Stimulated activated CD8-positive, alpha-beta memory T cell treated with anti-CD3 and anti-CD28 coated beads, Interleukin-15, amount 100 ng/mL, for 24 hours (primary cell): ENCODE results near the gene PLAAT5.
"Not testable (repeated sequence)": the region's sequence is repeated elsewhere in the genome, so short reads cannot be mapped to it uniquely, and the experiment has no call there.

ENCODE experiments used
- DNase-seq: peaks from one replicate; pipeline ENCODE4 v3.0.0-alpha.2; 2020; ENCODE audit warnings: low read depth

PLAAT5 gene, protein sequence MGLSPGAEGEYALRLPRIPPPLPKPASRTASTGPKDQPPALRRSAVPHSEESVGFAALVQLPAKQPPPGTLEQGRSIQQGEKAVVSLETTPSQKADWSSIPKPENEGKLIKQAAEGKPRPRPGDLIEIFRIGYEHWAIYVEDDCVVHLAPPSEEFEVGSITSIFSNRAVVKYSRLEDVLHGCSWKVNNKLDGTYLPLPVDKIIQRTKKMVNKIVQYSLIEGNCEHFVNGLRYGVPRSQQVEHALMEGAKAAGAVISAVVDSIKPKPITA

DNA sequence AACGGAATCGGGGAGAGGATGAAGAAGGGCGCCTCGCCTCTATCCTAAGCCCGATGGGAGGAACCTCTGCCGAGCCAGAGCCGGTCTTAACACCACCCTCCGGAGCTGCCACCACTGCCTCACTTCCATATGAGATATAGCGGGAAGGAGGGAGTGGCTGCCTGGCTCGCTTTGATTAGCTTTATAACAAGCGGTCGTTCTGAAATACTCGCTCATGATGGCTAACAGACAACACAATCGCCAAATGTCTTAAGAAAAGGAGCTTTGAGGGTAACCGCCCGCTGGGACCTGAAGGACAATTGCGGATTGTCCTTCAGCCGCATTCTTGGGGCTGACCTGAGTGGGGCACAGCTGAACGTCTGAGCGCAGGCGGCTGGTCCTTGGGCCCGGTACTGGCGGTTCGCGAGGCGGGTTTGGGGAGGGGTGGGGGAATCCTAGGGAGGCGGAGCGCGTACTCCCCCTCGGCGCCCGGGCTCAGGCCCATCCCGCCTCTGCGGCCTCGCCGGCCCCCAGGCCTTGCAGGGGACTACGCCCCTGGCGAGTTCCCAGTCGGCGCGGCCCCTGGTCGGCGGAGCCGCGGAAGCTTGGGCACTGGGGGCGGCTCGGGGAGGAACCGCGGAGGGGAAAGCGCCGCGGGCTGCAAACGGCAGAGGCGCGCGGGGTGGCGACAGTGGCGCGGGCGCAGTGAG lies at the start of gene PLAAT5:
Gene PLAAT5 (minus strand): TSS at position 617 of the 689 bp plus-strand sequence. CDS start 133 bp downstream, at position 484.
- DNase-seq: no peak

DNA sequence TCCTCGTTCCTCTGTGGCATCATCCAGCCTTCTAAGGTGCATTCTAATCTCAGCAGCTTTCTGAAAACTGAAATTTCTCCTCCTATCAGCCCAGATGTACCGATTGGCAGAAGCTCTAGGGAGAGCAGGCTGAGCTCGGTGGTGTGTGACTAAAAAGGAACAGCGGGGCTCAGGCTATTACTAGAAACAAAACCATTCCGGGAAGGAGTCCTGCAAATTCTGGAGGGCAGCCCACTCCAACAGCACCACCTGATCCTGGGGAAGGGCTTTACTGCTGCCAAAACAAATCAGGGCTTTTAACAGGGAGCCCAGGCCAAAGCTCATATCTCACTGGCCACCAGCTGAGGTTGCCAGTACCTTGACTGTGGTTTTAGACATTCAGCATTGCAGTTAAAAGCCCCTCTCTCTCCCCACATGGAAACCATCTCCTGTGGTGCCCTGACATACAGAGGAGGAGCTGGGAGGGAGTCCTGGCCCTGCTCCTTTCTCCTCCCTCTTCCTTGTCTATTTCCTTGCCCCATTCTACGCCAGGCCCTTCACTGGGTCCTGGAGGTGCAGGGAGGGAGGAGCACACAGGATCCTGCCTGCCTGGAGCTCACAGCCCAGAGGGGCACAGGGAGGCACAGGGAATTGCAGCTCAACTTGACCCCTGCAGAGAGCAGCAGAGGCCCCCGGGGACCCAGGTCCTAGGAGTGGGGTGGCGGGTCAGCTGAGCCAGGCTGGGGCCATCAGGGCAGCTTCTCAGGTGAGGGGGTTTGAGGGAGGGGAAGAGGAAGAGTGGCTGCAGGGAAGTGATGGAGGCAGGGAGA lies 46.5 kb upstream of the PLAAT5 start:
- DNase-seq: no peak

DNA sequence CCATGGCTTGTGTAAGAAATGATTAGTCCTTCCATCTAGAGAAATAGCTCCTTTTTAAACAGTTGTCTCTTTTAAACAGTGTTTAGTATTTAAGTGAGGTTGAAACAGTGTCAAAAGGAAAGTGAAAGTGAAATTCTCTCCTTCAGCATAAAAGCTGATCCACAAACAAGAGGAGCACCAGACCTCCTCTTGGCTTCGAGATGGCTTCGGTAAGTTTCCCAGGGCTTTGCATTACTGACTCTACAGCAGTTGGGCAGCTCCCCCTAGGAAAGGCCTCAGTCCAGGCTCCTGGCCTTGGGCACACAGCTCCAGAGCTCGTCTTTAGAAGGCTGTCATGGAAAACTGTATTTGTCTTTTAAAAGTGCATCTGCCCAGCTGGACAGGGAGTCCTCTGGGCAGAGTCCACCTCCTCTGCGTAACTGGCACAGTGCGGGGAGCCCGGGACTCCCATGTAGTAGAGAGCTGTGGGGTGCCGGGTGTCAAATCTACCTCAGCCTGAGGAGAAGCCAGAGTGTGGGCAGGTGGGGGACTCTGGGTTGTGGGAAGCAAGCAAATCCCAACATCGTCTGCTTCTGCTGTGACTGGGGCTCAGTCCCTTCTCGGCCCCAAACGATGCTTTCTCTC lies 45.8 kb upstream of the PLAAT5 start, which contains the start of gene PLAAT4:
Gene PLAAT4 (plus strand): TSS at position 140 of the 624 bp plus-strand sequence. CDS start 61 bp downstream, at position 201.
- no peak for DNase-seq

DNA sequence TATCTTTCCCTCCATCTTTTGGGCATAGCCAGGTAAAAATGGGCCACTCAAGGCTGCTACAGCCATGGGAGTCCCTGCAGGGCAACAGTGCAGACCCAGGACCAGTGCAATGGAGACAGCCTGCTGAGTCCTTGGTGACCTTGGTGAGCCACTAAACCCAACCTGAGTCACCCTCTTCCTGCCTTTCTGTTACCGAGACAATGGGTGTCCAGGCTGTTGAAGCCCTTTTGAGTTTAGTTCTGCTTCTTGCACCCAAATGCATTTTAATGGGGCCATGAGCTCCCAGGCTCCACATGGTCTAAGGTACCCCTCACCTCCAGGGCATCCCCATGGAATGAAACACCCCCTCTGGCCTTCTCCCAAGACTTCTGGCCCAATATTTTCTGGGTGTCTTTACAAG lies 44.8 kb upstream of the PLAAT5 start:
- DNase-seq: no peak

DNA sequence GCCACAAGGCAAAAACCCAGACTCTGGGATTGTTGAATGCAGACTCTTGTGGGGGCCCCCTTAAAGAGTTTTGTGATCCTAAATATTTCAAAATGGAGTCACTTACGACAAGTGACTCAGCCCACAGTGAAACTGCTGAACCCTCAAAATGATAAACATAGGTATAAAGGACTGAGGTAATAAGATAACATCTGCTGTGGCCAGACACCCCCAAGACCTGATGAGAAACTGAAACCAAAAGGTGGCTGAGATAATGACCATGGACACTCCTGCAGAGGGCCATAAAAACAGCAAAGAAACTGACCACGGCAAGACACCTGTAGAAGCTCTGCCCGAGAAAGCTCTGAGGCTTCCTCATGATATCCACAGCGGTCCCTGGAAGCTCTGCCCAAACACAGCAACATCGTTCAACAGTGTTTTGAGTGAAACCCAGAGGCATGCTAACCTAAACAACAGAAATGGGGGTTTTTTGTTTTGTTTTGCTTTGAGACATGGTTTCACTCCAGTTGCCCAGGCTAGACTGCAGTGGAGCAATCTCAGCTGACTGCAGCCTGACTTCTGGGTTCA lies 44.0 kb upstream of the PLAAT5 start:
- no peak for DNase-seq

DNA sequence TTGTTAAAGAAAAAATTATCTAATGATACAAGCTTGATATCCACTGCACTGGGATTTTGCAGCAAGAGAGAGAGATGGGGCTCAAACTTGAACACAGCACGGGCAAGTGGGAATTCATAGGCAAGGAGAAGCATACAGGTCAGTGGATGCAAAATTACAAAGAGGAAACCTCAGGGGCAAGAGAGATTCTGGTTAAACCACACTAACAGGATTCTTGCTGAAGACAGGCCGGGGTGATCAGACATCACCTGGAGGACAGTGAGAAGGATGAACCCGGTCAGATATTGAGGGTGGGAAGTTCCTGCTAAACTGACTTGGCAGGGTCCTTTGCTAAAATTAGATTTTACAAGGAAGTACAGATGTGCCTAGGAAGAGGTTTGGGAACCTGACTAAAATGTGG lies 43.1 kb upstream of the PLAAT5 start:
- no peak for DNase-seq

DNA sequence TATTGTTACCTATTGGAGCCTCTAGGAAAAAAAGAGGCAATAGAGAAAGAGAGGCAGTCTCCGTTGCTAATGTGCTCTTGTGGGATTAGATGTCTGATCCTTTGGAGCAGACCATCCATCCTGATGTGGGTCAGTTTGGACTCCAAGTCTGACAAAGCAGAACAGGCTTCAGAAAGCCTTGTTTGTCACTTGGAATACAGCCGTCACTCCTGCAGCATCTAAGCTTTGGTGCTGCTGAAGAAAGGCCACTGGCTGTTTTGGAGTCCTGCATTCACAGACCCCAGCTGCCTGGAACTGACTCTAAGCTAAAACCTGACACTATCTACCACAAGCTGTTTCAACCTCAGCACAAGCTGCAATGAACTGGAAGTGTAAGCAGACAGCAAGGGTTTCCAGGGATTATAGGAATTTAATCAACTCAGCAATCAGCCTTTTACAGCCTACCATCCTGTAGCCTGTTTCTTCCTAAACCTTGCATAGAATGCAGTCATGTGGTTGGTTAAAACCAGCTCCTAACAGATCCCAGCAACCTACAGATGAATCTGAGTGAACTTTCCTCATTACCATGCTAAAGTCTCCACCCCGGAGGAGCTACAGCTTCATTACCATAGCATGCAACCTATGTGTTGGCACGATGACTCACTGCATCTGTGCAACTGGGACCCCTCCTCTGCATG lies 42.0 kb upstream of the PLAAT5 start:
- no peak for DNase-seq

DNA sequence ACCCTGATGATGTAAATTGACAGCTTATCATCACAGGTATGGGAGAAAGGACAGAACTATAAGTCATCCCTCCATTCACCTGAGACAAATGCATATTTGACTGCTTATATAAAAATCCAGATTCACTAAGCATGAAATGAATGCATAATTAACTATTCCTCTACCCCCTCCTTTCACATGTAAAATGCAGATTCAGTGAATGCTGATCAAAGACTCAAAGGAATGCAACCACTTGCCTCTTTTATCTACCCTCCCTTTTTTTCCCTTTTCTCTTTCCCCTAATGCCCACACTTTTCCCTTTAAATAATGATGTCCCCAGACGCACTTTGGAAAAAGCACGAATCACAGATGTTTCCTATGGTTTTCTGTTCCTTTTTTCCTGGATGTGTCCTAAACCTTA lies 41.1 kb upstream of the PLAAT5 start:
- DNase-seq: no peak

DNA sequence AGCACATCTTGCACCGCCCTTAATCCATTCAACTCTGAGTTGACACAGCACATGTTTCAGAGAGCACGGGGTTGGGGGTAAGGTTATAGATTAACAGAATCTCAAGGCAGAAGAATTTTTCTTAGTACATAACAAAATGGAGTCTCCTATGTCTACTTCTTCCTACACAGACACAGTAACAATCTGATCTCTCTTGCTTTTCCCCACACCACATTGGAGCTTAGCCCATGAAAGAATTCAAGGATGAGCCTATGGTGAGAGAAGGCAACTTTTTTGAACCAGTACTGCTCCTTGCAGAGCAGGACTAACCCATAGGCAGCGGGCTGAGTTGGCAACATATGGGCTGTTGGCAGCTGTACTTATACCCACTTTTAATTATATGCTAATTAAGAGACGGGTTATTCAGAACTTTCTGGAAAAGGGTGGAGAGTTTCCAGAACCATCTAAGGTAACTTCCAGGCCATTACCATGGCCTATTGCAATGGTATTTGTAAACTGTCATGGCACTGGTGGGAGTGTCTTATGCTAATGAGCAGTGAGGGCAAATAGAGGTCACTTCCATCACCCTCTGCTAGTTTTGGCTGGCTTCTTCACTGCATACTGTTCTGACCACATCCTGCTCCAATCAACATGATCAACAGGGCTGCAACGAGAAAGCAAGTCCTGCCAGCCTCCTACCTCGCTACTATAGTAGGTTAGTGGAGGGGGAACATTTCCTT lies 40.3 kb upstream of the PLAAT5 start:
- DNase-seq: not testable (repeated sequence)

DNA sequence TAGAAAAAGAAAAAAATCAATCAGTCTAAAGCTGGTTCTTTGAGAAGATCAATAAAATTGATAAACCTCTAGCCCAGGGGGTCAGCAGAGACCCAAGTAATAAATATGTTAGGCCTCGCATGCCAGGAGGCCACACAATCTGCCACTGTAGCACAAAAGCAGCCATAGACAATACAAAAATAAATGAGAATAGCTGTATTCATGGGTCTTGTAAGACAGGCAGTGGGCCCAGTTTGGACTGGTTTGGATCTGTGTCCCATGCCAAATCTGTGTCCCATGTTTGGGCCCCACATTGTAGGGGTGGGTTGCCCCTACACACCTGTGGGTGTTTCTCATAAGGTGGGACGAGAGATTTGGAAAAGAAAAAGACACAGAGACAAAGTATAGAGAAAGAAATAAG lies 39.1 kb upstream of the PLAAT5 start:
- DNase-seq: no peak

DNA sequence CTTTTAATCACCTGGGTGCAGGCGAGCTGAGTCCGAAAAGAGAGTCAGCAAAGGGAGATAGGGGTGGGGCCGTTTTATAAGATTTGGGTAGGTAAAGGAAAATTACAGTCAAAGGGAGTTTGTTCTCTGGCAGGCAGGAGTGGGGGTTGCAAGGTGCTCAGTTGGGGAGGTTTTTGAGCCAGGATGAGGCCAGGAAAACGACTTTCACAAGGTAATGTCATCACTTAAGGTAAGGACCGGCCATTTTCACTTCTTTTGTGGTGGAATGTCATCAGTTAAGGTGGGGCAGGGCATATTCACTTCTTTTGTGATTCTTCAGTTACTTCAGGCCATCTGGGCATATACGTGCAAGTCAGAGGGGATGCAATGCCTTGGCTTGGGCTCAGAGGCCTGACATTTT lies 38.4 kb upstream of the PLAAT5 start:
- not testable (repeated sequence) for DNase-seq

DNA sequence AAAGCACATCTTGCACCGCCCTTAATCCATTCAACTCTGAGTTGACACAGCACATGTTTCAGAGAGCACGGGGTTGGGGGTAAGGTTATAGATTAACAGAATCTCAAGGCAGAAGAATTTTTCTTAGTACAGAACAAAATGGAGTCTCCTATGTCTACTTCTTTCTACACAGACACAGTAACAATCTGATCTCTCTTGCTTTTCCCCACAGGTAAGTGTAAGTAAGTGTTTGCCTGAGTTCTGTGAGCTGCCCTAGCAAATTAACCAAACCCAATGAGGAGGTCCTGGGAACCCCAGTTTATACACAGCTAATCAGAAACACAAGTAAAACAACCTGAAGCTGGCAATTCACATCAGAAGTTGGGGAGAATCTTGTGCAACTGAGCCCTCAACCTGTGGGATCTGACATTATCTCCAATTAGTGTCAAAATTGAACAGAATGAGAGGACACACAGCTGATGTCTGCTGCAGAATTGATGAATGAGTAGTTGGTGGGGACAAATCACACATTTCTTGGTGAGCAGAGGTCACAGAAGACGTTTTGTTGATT lies 37.8 kb upstream of the PLAAT5 start:
- DNase-seq: not testable (repeated sequence)

DNA sequence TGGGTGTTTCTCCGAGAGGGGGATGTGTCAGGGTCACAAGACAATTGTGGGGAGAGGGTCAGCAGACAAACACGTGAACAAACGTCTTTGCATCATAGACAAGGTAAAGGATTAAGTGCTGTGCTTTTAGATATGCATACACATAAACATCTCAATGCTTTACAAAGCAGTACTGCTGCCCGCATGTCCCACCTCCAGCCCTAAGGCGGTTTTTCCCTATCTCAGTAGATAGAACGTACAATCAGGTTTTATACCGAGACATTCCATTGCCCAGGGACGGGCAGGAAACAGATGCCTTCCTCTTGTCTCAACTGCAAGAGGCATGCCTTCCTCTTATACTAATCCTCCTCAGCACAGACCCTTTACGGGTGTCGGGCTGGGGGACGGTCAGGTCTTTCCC lies 37.2 kb upstream of the PLAAT5 start:
- DNase-seq: not testable (repeated sequence)

DNA sequence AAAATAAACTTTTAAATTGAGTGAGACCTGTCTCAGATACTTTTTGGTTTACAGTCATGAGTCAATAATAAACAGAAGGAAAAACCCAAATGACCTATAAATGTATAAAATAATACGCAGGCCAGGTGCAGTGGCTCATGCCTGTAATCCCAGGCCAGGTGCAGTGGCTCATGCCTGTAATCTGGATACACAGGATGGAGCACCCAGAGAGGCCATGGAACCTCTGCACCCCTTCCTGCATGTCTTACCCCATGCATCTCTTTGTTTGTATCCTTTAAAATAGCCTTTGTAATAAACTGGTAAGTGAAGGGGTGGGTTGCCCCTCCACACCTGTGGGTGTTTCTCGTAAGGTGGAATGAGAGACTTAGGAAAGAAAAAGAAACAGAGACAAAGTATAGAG lies 36.7 kb upstream of the PLAAT5 start:
- no peak for DNase-seq

DNA sequence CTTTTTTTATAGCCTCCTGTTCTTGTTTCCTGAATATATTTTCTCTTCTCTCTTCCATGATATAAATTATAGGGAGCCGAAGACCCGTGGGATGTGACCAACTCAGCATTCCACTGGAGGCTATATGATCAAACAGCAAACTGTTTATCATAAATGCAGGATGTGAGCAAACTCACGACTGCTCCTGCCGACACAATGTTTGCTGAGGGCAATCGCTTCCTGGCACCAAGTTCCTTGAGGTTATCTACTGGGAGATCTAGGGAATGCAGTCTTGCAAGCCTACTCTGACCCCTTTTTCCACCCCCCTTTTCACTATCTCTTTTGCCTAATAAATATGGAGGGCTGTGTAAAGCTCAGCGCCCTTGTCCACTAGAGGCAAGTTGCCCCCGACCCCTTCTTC lies 32.2 kb upstream of the PLAAT5 start:
- no peak for DNase-seq

DNA sequence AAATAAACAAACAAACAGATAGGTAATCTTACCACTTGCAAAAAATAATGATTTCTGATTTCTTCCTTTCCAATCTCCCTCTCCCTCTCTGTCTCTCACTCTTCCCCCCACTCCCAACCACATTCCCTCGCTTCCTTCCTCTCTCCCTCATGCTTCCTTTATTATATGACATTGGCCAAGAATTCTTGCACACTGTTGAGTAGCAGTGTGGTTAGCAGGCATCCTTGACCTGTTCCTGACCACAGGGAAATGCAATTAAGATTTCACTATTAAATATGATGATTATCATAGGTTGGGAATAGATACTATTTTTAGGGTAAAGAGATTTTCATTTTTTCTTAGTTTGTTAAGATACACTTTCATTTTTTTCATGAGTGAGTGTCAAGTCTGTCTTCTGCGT lies 30.9 kb upstream of the PLAAT5 start:
- no peak for DNase-seq

DNA sequence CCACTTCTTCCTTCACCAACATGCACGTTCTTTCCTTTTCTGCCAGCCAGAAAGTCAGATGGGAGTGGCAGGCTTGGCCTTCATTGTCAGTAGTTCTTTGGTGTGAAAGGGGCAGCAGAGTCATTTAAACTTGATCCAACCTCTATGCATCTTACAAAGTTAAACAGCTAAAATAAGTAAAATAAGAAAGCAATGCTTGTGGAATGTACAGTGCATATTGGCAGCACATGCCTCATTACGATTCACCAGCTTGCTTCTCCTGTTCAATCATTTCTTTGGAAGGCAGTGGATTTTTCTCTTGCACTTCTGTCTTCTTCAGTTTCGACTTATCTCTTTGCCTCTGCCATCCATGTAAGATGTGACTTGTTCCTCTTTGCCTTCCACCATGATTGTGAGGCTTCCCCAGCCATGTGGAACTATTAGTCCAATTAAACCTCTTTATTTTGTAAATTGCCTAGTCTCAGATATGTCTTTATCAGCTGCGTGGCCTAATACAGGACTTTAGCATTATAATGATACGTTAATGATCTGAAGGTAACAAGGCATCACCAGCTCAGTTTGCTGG lies 29.7 kb upstream of the PLAAT5 start:
- no peak for DNase-seq

DNA sequence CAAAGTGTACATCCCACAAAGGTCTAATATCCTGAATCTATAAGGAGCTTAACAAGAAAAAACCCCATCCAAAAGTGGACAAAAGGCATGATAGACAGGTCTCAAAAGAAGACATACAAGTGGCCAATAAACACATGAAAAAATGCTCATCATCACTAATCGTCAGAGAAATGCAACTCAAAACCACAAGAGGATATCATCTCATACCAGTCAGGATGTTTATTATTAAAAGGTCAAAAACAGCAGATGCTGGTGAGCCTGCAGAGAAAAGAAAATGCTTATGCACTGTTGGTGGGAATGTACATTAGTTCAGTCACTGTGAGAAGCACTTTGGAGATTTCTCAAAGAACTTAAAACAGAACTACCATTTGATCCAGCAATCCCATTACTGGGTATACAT lies 27.6 kb upstream of the PLAAT5 start:
- DNase-seq: no peak

DNA sequence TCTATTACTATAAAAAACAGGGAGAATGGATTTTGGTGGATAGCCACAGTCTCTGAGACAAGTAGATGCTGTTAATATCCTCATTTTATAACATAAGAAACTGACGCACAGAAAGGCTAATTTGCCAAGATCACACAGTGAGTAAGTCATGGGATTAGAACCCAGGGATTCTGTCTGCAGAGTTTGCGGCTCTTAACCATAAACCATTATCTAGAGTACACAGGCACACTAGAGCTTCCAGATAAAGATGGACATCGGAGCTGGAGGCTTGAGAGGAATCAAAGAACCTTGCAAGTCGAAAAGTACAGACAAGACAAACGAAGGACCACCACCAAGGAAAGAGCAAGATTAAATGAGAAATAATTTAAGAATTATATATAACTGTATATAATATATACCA lies 26.2 kb upstream of the PLAAT5 start:
- no peak for DNase-seq

DNA sequence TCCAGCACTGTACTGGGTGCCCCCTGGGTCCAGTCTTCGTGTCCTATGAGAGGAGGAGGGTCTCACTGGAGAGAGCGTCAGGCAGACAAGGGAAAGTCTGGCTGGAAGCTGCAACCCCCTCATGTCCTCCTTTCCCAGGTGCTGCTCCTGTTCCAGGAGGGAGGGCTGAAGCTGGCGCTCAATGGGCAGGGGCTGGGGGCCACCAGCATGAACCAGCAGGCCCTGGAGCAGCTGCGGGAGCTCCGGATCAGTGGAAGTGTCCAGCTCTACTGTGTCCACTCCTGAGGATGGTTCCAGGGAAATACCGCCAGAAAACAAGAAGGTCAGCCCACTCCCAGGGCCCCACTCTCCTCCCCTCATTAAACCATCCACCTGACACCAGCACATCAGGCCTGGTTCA lies 25.1 kb upstream of the PLAAT5 start:
- no peak for DNase-seq
